BE2C (cell line): Measurements from ENCODE around the gene GARIN5A. TPM values are rescaled to one million over a fixed set of nuclear protein-coding genes. Genes with fewer than 3 reads are reported as not detected.

ENCODE experiments used
- DNase-seq: peaks from one replicate; pipeline ENCODE4 v3.0.0-alpha.2; 2020
- H3K27me3 ChIP-seq: fragments of 250-450 bp; sonication (Bioruptor Pico); 2 replicates; pipeline ENCODE4 v1.5.1; 2020; ENCODE audit warnings: mild to moderate bottlenecking
- H3K36me3 ChIP-seq: fragments of 250-450 bp; sonication (Bioruptor Pico); 2 replicates; pipeline ENCODE4 v1.5.1; 2020; ENCODE audit warnings: mild to moderate bottlenecking
- H3K4me1 ChIP-seq: fragments of 250-450 bp; sonication (Bioruptor Pico); 2 replicates; pipeline ENCODE4 v1.5.1; 2020
- H3K4me3 ChIP-seq: 2 replicates; pipeline ENCODE4 v1.5.1; 2011; ENCODE audit warnings: low read depth, low read length
- H3K9me3 ChIP-seq: fragments of 250-450 bp; sonication (Bioruptor Pico); 2 replicates; pipeline ENCODE4 v1.5.1; 2020
- CTCF ChIP-seq: IDR thresholded peaks from 2 replicates; pipeline ENCODE4 v1.5.1; 2012; ENCODE audit warnings: mild to moderate bottlenecking, low read depth, low read length
- polyA plus RNA-seq: library from polyadenylated mRNA; unstranded; fragments of >200 nt; gene quantifications from one replicate; pipeline ENCODE4 v1.2.1, GENCODE V29; 2012; ENCODE audit warnings: low read depth, missing spikeins; ENCODE audit not compliant: insufficient read length, insufficient read depth

Gene GARIN5A
- polyA plus RNA-seq: not detected

DNA sequence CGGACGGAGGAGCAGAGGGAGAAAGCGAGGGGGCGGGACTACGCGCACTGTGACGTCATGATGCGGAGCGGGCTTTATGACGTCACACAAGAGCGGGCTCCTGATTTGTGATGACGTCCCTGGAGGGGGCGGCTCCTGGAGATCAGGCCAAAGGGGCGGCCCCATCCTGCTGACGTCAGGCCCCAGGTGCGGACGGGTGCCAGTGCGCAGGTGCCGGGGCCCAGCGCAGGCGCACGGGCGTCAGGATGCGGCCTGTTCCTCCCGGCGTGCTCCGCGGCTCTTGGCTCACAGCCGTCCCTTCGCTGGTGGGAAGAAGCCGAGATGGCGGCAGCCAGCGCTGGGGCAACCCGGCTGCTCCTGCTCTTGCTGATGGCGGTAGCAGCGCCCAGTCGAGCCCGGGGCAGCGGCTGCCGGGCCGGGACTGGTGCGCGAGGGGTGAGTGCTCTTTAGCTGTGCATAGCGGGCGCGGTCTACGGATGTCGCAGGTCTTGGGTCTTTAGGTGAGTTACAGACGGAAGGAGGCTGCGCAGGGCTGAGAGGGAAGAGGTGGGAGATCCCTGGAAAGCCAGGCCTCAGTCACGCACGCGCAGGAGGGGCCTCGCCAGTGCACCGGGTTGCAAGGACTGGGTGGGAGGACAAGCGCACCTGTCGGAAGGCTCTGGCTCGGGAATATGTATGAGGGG lies at the start of gene GARIN5A, which contains the start of gene EMC10:
Gene GARIN5A (minus strand): TSS at position 625 of the 683 bp plus-strand sequence. CDS start 460 bp downstream, at position 165.
Gene EMC10 (plus strand): TSS at position 284 of the 683 bp plus-strand sequence. CDS start 38 bp downstream, at position 322.
- Histone ChIP-seq H3K4me3 (peak within 1 kb of the TSS; percentile 85), H3K27me3 (no peaks in the 10 kb centered on the region), H3K9me3 (no peaks in the 10 kb centered on the region), H3K4me1 (no peaks in the 10 kb centered on the region; the same call in 1 of the 2 replicates), H3K36me3 (peaks cover 9% of the 10 kb centered on the region)
- TF ChIP-seq CTCF: no peak
- DNase-seq: peak; percentile 93

DNA sequence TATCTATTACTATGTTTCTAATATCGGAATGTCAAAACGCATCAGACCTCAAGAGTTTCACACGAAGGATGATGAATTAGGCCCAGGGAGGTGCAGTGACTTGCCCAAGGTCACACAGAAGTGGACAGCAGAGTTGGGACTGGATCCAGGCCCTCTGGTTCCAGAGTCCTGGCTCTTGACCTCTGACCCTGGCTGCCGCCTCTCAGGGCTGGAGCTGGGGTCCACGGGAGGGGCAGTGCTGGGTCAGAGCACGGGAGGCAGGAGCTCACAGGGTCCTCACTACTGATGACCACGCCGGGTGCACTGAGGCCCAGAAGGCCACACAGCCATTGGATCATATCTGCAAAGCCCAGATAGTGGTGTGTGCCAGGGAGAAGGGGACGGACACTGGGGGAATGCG lies 46.2 kb upstream of the GARIN5A start:
- no peak for TF ChIP-seq CTCF
- H3K4me3 ChIP-seq: no peak overlapping the region
- H3K4me1 ChIP-seq: no peaks in the 10 kb centered on the region
- no peaks in the 10 kb centered on the region for H3K27me3 ChIP-seq
- H3K9me3 ChIP-seq: no peaks in the 10 kb centered on the region
- DNase-seq: no peak
- H3K36me3 ChIP-seq: no peaks in the 10 kb centered on the region

- Histone ChIP-seq H3K27me3 (no peaks in the 10 kb centered on the region), H3K4me1 (no peaks in the 10 kb centered on the region), H3K4me3 (no peak overlapping the region), H3K36me3 (no peaks in the 10 kb centered on the region), H3K9me3 (no peaks in the 10 kb centered on the region)
- no peak for DNase-seq
- no peak for TF ChIP-seq CTCF
Observed at GRCh38 chr19:50520822-50521465, 44.3 kb upstream of the GARIN5A start.

DNA sequence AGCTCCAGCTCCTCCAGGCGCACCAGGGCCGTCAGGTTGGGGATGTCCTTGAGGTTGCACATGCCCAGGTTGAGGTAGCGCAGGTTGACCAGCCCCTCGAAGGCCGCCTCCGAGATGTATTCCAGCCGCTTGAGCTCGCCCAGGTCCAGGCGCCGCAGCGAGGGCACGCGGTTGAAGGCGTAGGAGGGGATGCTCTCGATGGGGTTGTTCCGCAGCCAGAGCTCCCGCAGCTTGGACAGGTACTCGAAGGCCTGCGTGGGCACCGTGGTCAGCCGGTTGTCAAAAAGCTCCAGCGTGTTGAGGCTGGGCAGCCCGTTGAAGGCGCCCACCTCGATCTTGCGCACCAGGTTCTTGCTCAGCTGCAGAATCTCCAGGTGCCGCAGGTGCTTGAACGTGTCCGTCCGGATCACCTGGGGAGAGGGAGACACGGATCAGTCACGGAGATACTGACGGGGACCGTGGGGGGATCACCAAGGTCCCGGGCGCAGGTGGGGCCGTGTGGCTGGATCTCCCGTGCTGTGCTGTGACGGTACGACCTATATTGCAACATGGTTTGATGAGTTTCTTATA lies 42.4 kb upstream of the GARIN5A start:
- Histone ChIP-seq H3K4me3 (no peak overlapping the region), H3K4me1 (peaks cover 3% of the 10 kb centered on the region), H3K36me3 (no peaks in the 10 kb centered on the region), H3K9me3 (no peaks in the 10 kb centered on the region), H3K27me3 (no peaks in the 10 kb centered on the region)
- no peak for TF ChIP-seq CTCF
- no peak for DNase-seq

DNA sequence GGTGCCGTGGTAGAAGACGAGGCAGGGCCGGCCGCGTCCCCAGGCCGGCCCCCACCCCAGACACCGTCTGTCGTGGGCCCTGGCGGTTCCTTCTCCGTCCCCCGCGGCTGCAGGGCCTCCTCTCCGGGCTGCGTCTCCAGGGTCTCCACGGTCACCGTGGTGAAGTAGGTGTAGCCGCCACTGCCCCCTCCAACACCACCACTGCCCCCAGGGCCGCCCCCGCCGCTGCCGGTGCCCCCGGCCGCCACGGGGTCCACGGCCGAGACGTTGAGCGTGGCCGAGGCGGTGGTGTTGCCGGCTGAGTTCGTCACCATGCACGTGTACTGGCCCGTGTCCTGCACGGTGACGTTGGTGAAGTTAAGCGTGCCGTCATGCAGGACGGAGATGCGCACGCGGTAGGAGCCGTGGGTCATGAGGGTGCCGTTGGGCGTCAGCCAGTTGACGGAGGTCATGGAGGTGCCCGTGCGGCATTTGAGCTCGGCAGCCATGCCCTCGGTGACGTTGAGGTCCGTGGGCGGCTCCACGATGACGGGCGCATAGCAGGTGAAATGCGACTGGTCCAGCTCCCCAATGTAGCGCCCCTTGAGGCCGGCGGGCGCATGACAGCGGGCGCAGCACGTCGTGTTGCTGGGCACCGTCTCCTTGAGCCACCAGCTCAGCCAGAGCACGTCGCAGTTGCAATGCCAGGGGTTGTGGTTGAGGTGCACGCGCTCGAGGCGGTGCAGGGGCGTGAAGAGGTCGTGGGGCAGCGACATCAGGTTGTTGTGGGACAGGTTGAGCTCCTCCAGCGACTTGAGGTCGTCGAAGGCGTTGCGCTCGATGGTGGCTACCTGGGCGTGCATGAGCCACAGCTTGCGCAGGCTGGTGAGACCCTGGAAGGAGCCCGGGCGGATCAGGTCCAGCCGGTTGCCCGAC lies 41.7 kb upstream of the GARIN5A start:
- peaks cover 3% of the 10 kb centered on the region for H3K4me1 ChIP-seq
- H3K9me3 ChIP-seq: no peaks in the 10 kb centered on the region
- H3K4me3 ChIP-seq: no peak overlapping the region
- no peak for TF ChIP-seq CTCF
- no peak for DNase-seq
- no peaks in the 10 kb centered on the region for H3K36me3 ChIP-seq
- H3K27me3 ChIP-seq: no peaks in the 10 kb centered on the region
